Karpas-422 (cell line): ENCODE data around the gene PLA2R1. TPM values are rescaled to one million over a fixed set of nuclear protein-coding genes. Genes with fewer than 3 reads are reported as not detected.

ENCODE experiments used
- DNase-seq: peaks from one replicate; pipeline ENCODE4 v3.0.0-alpha.2; 2015
- H2AFZ ChIP-seq: fragments of 200-600 bp; sonication (generic); 2 replicates; pipeline ENCODE4 v1.6.1; 2014; ENCODE audit warnings: antibody characterized with exemption, low read length, mixed read lengths
- H3K27ac ChIP-seq: fragments of 200-600 bp; sonication (generic); 2 replicates; pipeline ENCODE4 v1.5.1; 2014; ENCODE audit warnings: mild to moderate bottlenecking, low read length, moderate library complexity
- H3K27me3 ChIP-seq: fragments of 200-600 bp; sonication (generic); 2 replicates; pipeline ENCODE4 v1.6.1; 2014; ENCODE audit warnings: low read length, mixed read lengths
- H3K36me3 ChIP-seq: fragments of 200-600 bp; sonication (generic); 2 replicates; pipeline ENCODE4 v1.6.1; 2014; ENCODE audit warnings: low read length, mixed read lengths; ENCODE audit not compliant: insufficient read depth
- H3K4me1 ChIP-seq: fragments of 200-600 bp; sonication (generic); 2 replicates; pipeline ENCODE4 v1.6.1; 2014; ENCODE audit warnings: mild to moderate bottlenecking, low read length, mixed read lengths
- H3K4me2 ChIP-seq: fragments of 200-600 bp; sonication (generic); 2 replicates; pipeline ENCODE4 v1.6.1; 2014; ENCODE audit warnings: low read length, low read depth, mild to moderate bottlenecking; ENCODE audit not compliant: poor library complexity, severe bottlenecking
- H3K4me3 ChIP-seq: fragments of 200-600 bp; sonication (generic); 2 replicates; pipeline ENCODE4 v1.5.1; 2014; ENCODE audit warnings: mild to moderate bottlenecking, antibody characterized with exemption, low read length, mixed read lengths
- H3K79me2 ChIP-seq: fragments of 200-600 bp; sonication (generic); 2 replicates; pipeline ENCODE4 v1.6.1; 2014; ENCODE audit warnings: mild to moderate bottlenecking, low read length, mixed read lengths
- H3K9ac ChIP-seq: fragments of 200-600 bp; sonication (generic); 2 replicates; pipeline ENCODE4 v1.6.0; 2014; ENCODE audit warnings: low read length
- H3K9me2 ChIP-seq: fragments of 200-600 bp; sonication (generic), shearing (Covaris generic); replicated peaks from 2 replicates; pipeline ENCODE4 v1.6.0; 2014; ENCODE audit warnings: mild to moderate bottlenecking, low read length, moderate library complexity; ENCODE audit not compliant: insufficient read depth
- H3K9me3 ChIP-seq: fragments of 300-700, 200-600 bp; sonication (generic); 2 replicates; pipeline ENCODE4 v1.6.1; 2014; ENCODE audit warnings: low read length, mixed read lengths
- H4K20me1 ChIP-seq: fragments of 200-600 bp; sonication (generic); 2 replicates; pipeline ENCODE4 v1.6.1; 2014; ENCODE audit warnings: mild to moderate bottlenecking, antibody characterized with exemption, low read length, low read depth; ENCODE audit not compliant: insufficient read depth
- total RNA-seq: library from RNA; depleted of rRNA; stranded (reverse); fragments of >200 nt; shearing (Covaris generic); gene quantifications from 2 replicates; pipeline ENCODE4 v1.2.3, GENCODE V29; 2014; ENCODE audit warnings: low replicate concordance

PLA2R1 gene
- total RNA-seq, 1 experiment from 2014 or later = not detected

- Histone ChIP-seq H3K4me2 (no peak overlapping the region), H3K36me3 (no peaks in the 10 kb centered on the region), H3K4me1 (no peaks in the 10 kb centered on the region), H3K79me2 (no peaks in the 10 kb centered on the region), H2AFZ (no peak overlapping the region), H3K9me2 (no peaks in the 10 kb centered on the region), H3K27me3 (no peaks in the 10 kb centered on the region), H3K9ac (no peak overlapping the region), H4K20me1 (no peaks in the 10 kb centered on the region), H3K9me3 (no peaks in the 10 kb centered on the region), H3K4me3 (no peak overlapping the region), H3K27ac (no peak overlapping the region)
- DNase-seq = no peak
Measured at GRCh38 chr2:160035125-160035524, 27.3 kb downstream of the PLA2R1 start.

GRCh38 chr2:160034396-160034795, 28.0 kb downstream of the PLA2R1 start:
- H4K20me1 ChIP-seq = no peaks in the 10 kb centered on the region
- no peaks in the 10 kb centered on the region for H3K79me2 ChIP-seq
- no peaks in the 10 kb centered on the region for H3K4me1 ChIP-seq
- no peak overlapping the region for H3K4me2 ChIP-seq
- H3K4me3 ChIP-seq = no peak overlapping the region
- H3K9ac ChIP-seq = no peak overlapping the region
- no peak overlapping the region for H2AFZ ChIP-seq
- H3K9me2 ChIP-seq = no peaks in the 10 kb centered on the region
- no peak overlapping the region for H3K27ac ChIP-seq
- no peaks in the 10 kb centered on the region for H3K9me3 ChIP-seq
- no peak for DNase-seq
- no peaks in the 10 kb centered on the region for H3K36me3 ChIP-seq
- H3K27me3 ChIP-seq = no peaks in the 10 kb centered on the region

- H2AFZ ChIP-seq = no peak overlapping the region
- no peak for DNase-seq
- H3K36me3 ChIP-seq = no peaks in the 10 kb centered on the region
- H3K27ac ChIP-seq = no peak overlapping the region
- H3K4me2 ChIP-seq = no peak overlapping the region
- no peaks in the 10 kb centered on the region for H3K4me1 ChIP-seq
- H3K4me3 ChIP-seq = no peak overlapping the region
- no peaks in the 10 kb centered on the region for H3K9me2 ChIP-seq
- H4K20me1 ChIP-seq = no peaks in the 10 kb centered on the region
- no peaks in the 10 kb centered on the region for H3K27me3 ChIP-seq
- H3K9me3 ChIP-seq = no peaks in the 10 kb centered on the region
- H3K9ac ChIP-seq = no peak overlapping the region
- no peaks in the 10 kb centered on the region for H3K79me2 ChIP-seq
Measured at GRCh38 chr2:160033732-160034392, 28.6 kb downstream of the PLA2R1 start.

- Histone ChIP-seq H3K9ac (no peak overlapping the region), H3K27me3 (no peaks in the 10 kb centered on the region), H3K27ac (no peak overlapping the region), H3K9me2 (no peaks in the 10 kb centered on the region), H2AFZ (no peak overlapping the region), H3K79me2 (no peaks in the 10 kb centered on the region), H3K4me3 (no peak overlapping the region), H3K36me3 (no peaks in the 10 kb centered on the region), H3K9me3 (no peaks in the 10 kb centered on the region), H3K4me2 (no peak overlapping the region), H3K4me1 (no peaks in the 10 kb centered on the region), H4K20me1 (no peaks in the 10 kb centered on the region)
- DNase-seq = no peak
Measured at GRCh38 chr2:160029270-160029628, 33.2 kb downstream of the PLA2R1 start.

GRCh38 chr2:160028431-160029269, 33.8 kb downstream of the PLA2R1 start:
- Histone ChIP-seq H3K79me2 (no peaks in the 10 kb centered on the region), H3K9me2 (no peaks in the 10 kb centered on the region), H3K36me3 (no peaks in the 10 kb centered on the region), H3K27ac (no peak overlapping the region), H3K27me3 (no peaks in the 10 kb centered on the region), H3K4me2 (no peak overlapping the region), H2AFZ (no peak overlapping the region), H3K4me3 (no peak overlapping the region), H3K4me1 (no peaks in the 10 kb centered on the region), H3K9ac (no peak overlapping the region), H4K20me1 (no peaks in the 10 kb centered on the region), H3K9me3 (no peaks in the 10 kb centered on the region)
- no peak for DNase-seq

- H3K27ac ChIP-seq = no peak overlapping the region
- no peaks in the 10 kb centered on the region; the same call in 1 of the 2 replicates for H3K9me3 ChIP-seq
- no peaks in the 10 kb centered on the region for H3K79me2 ChIP-seq
- H3K36me3 ChIP-seq = no peaks in the 10 kb centered on the region
- DNase-seq = peak; percentile 57
- H3K9ac ChIP-seq = no peak overlapping the region
- H3K4me1 ChIP-seq = no peaks in the 10 kb centered on the region
- H4K20me1 ChIP-seq = no peaks in the 10 kb centered on the region
- H3K27me3 ChIP-seq = no peaks in the 10 kb centered on the region
- H3K4me3 ChIP-seq = no peak overlapping the region
- H3K9me2 ChIP-seq = no peaks in the 10 kb centered on the region
- no peak overlapping the region for H3K4me2 ChIP-seq
- no peak overlapping the region for H2AFZ ChIP-seq
Measured at GRCh38 chr2:160022162-160022561, 40.3 kb downstream of the PLA2R1 start.

- Histone ChIP-seq H3K9me3 (no peaks in the 10 kb centered on the region; the same call in 1 of the 2 replicates), H4K20me1 (no peaks in the 10 kb centered on the region), H3K4me3 (no peak overlapping the region), H3K79me2 (no peaks in the 10 kb centered on the region), H3K27ac (no peak overlapping the region), H3K4me1 (no peaks in the 10 kb centered on the region), H3K27me3 (no peaks in the 10 kb centered on the region), H3K9me2 (no peaks in the 10 kb centered on the region), H3K9ac (no peak overlapping the region), H3K36me3 (no peaks in the 10 kb centered on the region), H2AFZ (no peak overlapping the region), H3K4me2 (no peak overlapping the region)
- no peak for DNase-seq
Measured at GRCh38 chr2:160019374-160020090, 42.9 kb downstream of the PLA2R1 start.

- no peak for DNase-seq
- no peaks in the 10 kb centered on the region for H3K9me3 ChIP-seq
- H3K9me2 ChIP-seq = no peaks in the 10 kb centered on the region
- H2AFZ ChIP-seq = no peak overlapping the region
- no peak overlapping the region for H3K9ac ChIP-seq
- no peaks in the 10 kb centered on the region for H3K4me1 ChIP-seq
- no peaks in the 10 kb centered on the region for H3K27me3 ChIP-seq
- no peak overlapping the region for H3K4me3 ChIP-seq
- no peak overlapping the region for H3K4me2 ChIP-seq
- no peak overlapping the region for H3K27ac ChIP-seq
- H3K36me3 ChIP-seq = no peaks in the 10 kb centered on the region
- no peaks in the 10 kb centered on the region for H3K79me2 ChIP-seq
- no peaks in the 10 kb centered on the region for H4K20me1 ChIP-seq
Measured at GRCh38 chr2:160015746-160016145, 46.7 kb downstream of the PLA2R1 start.
